Measurements from ENCODE around the gene PARD6B.
"Not testable (repeated sequence)": the region's sequence is repeated elsewhere in the genome, so short reads cannot be mapped to it uniquely, and the experiment has no call there.

PARD6B gene

GRCh38 chr20:50708845-50709635, 22.3 kb upstream of the PARD6B start:
- Histone ChIP-seq H3K27me3 (replicated peaks; ENCODE audit: control insufficient read depth, insufficient read depth, low read length) (no peaks in the 10 kb centered on the region), H3K36me3 (ENCODE audit: control insufficient read depth, insufficient read depth, low read length, severe bottlenecking) (no peaks in the 10 kb centered on the region)
- DNase-seq (ENCODE audit: low read depth), result no peak

GRCh38 chr20:50709636-50709973, 21.8 kb upstream of the PARD6B start:
- Histone ChIP-seq H3K9me3 (ENCODE audit: control insufficient read depth, low read length) (no peaks in the 10 kb centered on the region), H3K9ac (ENCODE audit: low read length) (no peak overlapping the region), H3K4me3 (ENCODE audit: low read length) (no peak overlapping the region), H3K27me3 (replicated peaks; ENCODE audit: control insufficient read depth, insufficient read depth, low read length) (no peaks in the 10 kb centered on the region), H3K36me3 (ENCODE audit: control insufficient read depth, insufficient read depth, low read length, severe bottlenecking) (no peaks in the 10 kb centered on the region), H3K4me1 (ENCODE audit: control insufficient read depth, insufficient read depth, low read length) (peaks cover 21% of the 10 kb centered on the region)
- DNase-seq (ENCODE audit: low read depth), result no peak

More at GRCh38 chr20:50708845-50709635, 22.3 kb upstream of the PARD6B start:
- H3K9me3 ChIP-seq (ENCODE audit: control insufficient read depth, low read length), result no peaks in the 10 kb centered on the region
- H3K4me1 ChIP-seq (ENCODE audit: control insufficient read depth, insufficient read depth, low read length), result peaks cover 21% of the 10 kb centered on the region
- no peak overlapping the region for H3K4me3 ChIP-seq (ENCODE audit: low read length)
- H3K9ac ChIP-seq (ENCODE audit: low read length), result no peak overlapping the region

DNA sequence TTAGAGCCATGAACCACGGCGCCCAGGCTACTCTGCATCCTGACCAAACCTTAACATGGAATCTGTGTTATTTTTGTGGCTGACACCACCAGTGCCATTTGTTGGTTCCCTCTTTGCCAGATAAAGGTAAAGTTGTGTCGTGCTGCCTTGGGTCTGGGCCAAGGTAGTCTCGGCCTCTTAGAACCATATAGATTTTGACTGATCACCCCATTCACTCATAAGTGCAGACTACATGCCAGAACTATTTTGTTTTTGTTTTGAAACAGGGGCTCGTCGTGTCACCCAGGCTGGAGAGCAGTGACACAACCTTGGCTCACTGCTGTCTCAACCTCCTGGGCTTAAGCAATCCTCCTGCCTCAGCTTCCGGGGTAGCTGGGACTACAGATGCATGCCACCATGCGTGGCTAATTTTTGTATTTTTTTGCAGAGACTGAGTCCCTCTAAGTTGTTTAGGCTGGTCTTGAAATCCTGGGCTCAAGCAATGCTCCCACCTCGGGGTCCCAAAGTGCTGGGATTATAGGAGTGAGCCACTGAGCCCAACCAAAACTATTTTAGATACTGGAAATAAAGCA, 20.8 kb upstream of the PARD6B start:
- DNase-seq (ENCODE audit: low read depth), result peak; percentile 70
- Histone ChIP-seq H3K36me3 (ENCODE audit: control insufficient read depth, insufficient read depth, low read length, severe bottlenecking) (no peaks in the 10 kb centered on the region), H3K9me3 (ENCODE audit: control insufficient read depth, low read length) (no peaks in the 10 kb centered on the region), H3K27me3 (replicated peaks; ENCODE audit: control insufficient read depth, insufficient read depth, low read length) (no peaks in the 10 kb centered on the region), H3K4me3 (ENCODE audit: low read length) (no peak overlapping the region), H3K4me1 (ENCODE audit: control insufficient read depth, insufficient read depth, low read length) (peaks cover 21% of the 10 kb centered on the region), H3K9ac (ENCODE audit: low read length) (peak overlapping the region; percentile 26)

DNA sequence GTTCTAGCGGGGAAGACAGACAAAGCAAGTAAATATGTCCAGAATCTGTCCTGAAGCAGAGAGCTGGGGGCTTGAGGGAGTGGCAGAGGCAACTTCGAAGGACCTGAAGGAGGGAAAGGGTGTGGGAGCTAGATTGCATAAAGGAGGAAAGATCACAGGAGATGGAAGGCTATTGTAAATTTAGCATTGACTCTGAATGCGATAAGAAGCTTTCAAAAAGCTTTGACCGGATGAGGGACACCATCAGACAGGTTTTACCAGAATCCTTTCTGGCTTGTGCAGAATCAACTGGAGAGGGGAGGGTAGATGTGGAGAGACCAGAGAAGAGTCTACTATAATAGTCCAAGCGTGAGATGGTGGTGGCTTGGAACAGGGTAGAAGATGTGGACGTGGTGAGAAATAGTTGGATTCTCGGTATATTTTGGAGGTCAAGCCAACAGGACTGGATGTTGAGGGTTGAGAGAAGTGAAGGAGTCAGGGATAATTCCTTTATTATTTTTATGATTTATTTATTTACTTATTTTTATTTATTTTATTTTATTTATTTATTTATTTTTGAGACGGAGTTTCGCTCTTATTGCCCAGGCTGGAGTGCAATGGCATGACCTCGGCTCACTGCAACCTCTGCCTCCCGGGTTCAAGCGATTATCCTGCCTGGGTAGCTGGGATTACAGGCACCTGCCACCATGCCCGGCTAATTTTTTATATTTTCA, 20.1 kb upstream of the PARD6B start:
- Histone ChIP-seq H3K9me3 (ENCODE audit: control insufficient read depth, low read length) (no peaks in the 10 kb centered on the region), H3K9ac (ENCODE audit: low read length) (peak overlapping the region; percentile 26), H3K4me1 (ENCODE audit: control insufficient read depth, insufficient read depth, low read length) (peaks cover 21% of the 10 kb centered on the region), H3K4me3 (ENCODE audit: low read length) (no peak overlapping the region), H3K27me3 (replicated peaks; ENCODE audit: control insufficient read depth, insufficient read depth, low read length) (no peaks in the 10 kb centered on the region), H3K36me3 (ENCODE audit: control insufficient read depth, insufficient read depth, low read length, severe bottlenecking) (no peaks in the 10 kb centered on the region)
- no peak for DNase-seq (ENCODE audit: low read depth)

DNA sequence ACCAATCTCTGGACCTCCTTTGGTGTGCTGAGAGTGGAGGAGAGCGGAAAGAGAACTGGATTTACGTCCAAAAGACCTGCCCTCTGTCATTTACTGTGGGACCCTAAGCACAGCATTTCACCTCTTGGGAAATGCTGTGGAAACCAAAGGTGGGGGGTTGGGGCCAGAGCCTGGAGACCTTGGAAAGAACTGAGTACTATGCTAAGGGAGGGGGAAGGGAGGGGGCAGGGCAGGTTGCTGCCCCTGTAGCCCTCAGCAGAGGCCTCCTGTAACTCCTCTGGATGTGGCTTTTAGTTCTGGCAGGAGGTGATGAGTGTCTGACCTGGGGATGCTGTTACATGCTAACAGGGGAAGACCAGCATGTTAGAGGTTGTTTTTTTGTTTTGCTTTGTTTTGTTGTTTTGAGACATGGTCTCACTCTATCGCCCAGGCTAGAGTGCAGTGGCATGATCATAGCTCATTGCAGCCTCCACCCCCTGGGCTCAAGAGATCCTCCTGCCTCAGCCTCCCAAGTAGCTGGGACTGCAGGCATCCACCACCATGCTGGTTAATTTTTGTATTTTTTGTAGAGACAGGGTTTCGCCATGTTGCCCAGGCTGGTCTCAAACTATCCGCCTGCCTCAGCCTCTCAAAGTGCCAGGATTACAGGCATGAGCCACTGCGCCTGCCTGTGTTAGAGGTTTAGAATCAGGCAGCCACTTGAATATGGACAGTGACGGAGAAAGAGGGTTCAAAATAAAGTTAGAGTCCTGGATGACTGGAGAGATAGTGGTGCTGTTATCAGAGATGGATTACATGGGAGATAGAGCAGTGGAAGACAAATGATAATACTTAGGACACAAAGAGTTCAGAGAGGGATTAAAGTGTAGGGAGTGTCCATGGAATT, 18.4 kb upstream of the PARD6B start:
- Histone ChIP-seq H3K36me3 (ENCODE audit: control insufficient read depth, insufficient read depth, low read length, severe bottlenecking) (no peaks in the 10 kb centered on the region), H3K9me3 (ENCODE audit: control insufficient read depth, low read length) (no peaks in the 10 kb centered on the region), H3K9ac (ENCODE audit: low read length) (no peak overlapping the region), H3K27me3 (replicated peaks; ENCODE audit: control insufficient read depth, insufficient read depth, low read length) (no peaks in the 10 kb centered on the region), H3K4me1 (ENCODE audit: control insufficient read depth, insufficient read depth, low read length) (peaks cover 23% of the 10 kb centered on the region), H3K4me3 (ENCODE audit: low read length) (no peak overlapping the region)
- no peak for DNase-seq (ENCODE audit: low read depth)

DNA sequence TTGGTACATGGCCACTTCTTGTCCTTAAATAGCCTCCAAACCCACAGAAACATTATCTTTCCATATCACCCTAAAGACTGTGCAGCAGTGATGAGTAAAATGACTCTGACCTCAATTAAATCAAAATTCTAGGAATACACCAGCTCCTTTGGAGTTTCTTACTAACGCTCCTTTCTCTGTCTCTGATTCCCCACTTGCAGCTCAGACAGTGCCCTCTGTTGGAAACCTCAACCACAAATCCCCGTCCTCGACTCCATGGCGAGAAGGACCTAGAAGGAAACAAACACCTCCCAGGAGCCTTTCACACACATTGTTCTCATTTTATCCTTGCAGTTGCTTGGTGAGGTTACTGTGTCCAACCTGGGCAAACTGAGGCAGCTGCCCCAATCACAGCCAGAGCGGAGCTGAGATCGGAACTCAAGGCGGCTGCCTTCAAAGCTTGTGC, 17.7 kb upstream of the PARD6B start:
- Histone ChIP-seq H3K36me3 (ENCODE audit: control insufficient read depth, insufficient read depth, low read length, severe bottlenecking) (no peaks in the 10 kb centered on the region), H3K4me3 (ENCODE audit: low read length) (no peak overlapping the region), H3K9me3 (ENCODE audit: control insufficient read depth, low read length) (no peaks in the 10 kb centered on the region), H3K4me1 (ENCODE audit: control insufficient read depth, insufficient read depth, low read length) (peaks cover 30% of the 10 kb centered on the region), H3K27me3 (replicated peaks; ENCODE audit: control insufficient read depth, insufficient read depth, low read length) (no peaks in the 10 kb centered on the region), H3K9ac (ENCODE audit: low read length) (no peak overlapping the region)
- DNase-seq (ENCODE audit: low read depth), result peak; percentile 67

DNA sequence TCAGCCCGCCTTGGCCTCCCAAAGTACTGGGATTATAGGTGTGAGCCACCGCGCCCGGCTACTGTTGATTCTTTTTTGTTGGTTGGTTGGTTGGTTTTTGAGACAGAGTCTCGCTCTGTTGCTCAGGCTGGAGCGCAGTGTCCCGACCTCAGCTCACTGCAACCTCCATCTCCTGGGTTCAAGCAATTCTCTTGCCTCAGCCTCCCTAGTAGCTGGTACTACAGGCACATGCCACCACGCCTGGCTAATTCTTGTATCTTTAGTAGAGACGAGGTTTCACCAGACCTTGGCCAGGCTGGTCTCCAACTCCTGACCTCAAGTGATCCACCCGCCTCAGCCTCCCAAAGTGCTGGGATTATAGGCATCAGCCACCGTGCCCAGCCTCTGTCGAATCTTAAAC, 17.0 kb upstream of the PARD6B start:
- not testable (repeated sequence) for H3K9me3 ChIP-seq (ENCODE audit: control insufficient read depth, low read length); DNase-seq (ENCODE audit: low read depth); H3K27me3 ChIP-seq (replicated peaks; ENCODE audit: control insufficient read depth, insufficient read depth, low read length); H3K9ac ChIP-seq (ENCODE audit: low read length); H3K4me3 ChIP-seq (ENCODE audit: low read length); H3K36me3 ChIP-seq (ENCODE audit: control insufficient read depth, insufficient read depth, low read length, severe bottlenecking)
- peaks cover 31% of the 10 kb centered on the region for H3K4me1 ChIP-seq (ENCODE audit: control insufficient read depth, insufficient read depth, low read length)

DNA sequence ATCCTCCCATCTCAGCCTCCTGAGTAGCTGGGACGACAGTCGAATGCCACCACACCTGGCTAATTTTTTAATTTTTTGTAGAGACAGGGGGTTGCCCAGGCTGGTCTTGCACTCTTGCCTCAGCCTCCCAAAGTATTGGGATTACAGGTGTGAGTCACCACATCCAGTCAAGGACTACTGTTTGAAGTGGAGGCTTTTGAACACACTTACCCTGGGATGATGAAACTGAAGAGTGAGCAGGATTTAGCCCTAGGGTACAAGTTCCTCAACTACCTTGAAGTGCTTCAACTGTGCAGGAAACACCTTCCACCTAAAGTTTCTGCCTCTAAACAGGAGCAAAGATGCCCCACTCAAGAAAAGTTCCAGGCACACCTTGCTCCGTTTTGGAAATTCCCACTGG, 15.7 kb upstream of the PARD6B start:
- no peaks in the 10 kb centered on the region for H3K27me3 ChIP-seq (replicated peaks; ENCODE audit: control insufficient read depth, insufficient read depth, low read length)
- no peaks in the 10 kb centered on the region for H3K36me3 ChIP-seq (ENCODE audit: control insufficient read depth, insufficient read depth, low read length, severe bottlenecking)
- no peak overlapping the region for H3K4me3 ChIP-seq (ENCODE audit: low read length)
- no peak overlapping the region for H3K9ac ChIP-seq (ENCODE audit: low read length)
- H3K9me3 ChIP-seq (ENCODE audit: control insufficient read depth, low read length), result no peaks in the 10 kb centered on the region
- peaks cover 25% of the 10 kb centered on the region for H3K4me1 ChIP-seq (ENCODE audit: control insufficient read depth, insufficient read depth, low read length)
- no peak for DNase-seq (ENCODE audit: low read depth)

DNA sequence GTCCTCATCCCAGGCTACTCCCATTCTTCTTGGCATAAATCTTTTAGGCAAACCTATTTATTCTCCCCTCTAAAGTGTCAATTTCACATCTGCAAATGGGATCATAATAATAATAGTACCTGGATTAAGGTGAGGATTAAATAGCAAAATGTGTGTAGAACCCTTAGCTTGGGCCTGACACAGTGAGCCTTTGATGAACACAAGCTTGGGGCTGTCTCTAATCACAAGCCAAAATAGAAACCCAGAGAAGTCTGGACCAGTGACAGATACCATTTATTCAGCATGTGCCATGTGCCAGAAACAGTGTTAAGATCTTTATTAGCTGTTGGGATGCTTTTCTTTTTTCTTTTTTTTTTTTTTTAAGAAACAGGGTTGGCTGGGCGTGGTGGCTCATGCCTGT, 14.9 kb upstream of the PARD6B start:
- no peaks in the 10 kb centered on the region for H3K36me3 ChIP-seq (ENCODE audit: control insufficient read depth, insufficient read depth, low read length, severe bottlenecking)
- no peak overlapping the region for H3K9ac ChIP-seq (ENCODE audit: low read length)
- no peaks in the 10 kb centered on the region for H3K27me3 ChIP-seq (replicated peaks; ENCODE audit: control insufficient read depth, insufficient read depth, low read length)
- H3K4me3 ChIP-seq (ENCODE audit: low read length), result no peak overlapping the region
- H3K9me3 ChIP-seq (ENCODE audit: control insufficient read depth, low read length), result no peaks in the 10 kb centered on the region
- DNase-seq (ENCODE audit: low read depth), result no peak
- H3K4me1 ChIP-seq (ENCODE audit: control insufficient read depth, insufficient read depth, low read length), result peaks cover 24% of the 10 kb centered on the region

GRCh38 chr20:50717312-50717711, 14.1 kb upstream of the PARD6B start:
- Histone ChIP-seq H3K4me1 (ENCODE audit: control insufficient read depth, insufficient read depth, low read length) (peaks cover 29% of the 10 kb centered on the region), H3K4me3 (ENCODE audit: low read length) (no peak overlapping the region), H3K9ac (ENCODE audit: low read length) (no peak overlapping the region), H3K27me3 (replicated peaks; ENCODE audit: control insufficient read depth, insufficient read depth, low read length) (no peaks in the 10 kb centered on the region), H3K9me3 (ENCODE audit: control insufficient read depth, low read length) (no peaks in the 10 kb centered on the region), H3K36me3 (ENCODE audit: control insufficient read depth, insufficient read depth, low read length, severe bottlenecking) (no peaks in the 10 kb centered on the region)
- no peak for DNase-seq (ENCODE audit: low read depth)
